Sciatic nerve (tissue), 2 donors: ENCODE results near the gene LPCAT1. TPM values are rescaled to one million over a fixed set of nuclear protein-coding genes. Genes with fewer than 3 reads are reported as not detected.

Experiments used
- ATAC-seq: fragments of 200-7000 bp; cut with Tn5 transposase; one replicate; pipeline ENCODE4 v1.9.1; 2020; ENCODE audit warnings: mild to moderate bottlenecking, moderate library complexity
- DNase-seq: peaks from one replicate; pipeline ENCODE4 v3.0.0-alpha.2; 2020; ENCODE audit warnings: low spot score
- intact Hi-C: fragments of 100-400 bp; cut with DNase I; formaldehyde crosslinking; loops from one replicate; pipeline ENCODE4 v1.14.2; 2022
- microRNA-seq: library from miRNA; unstranded; fragments of <30 nt; microRNA quantifications from one replicate; pipeline ENCODE4 v1.2.0, GENCODE V29; 2020
- total RNA-seq: library from RNA; stranded (reverse); fragmentation: NEBNext Ultra II Directional; extraction: Animal tissue kit (Norgen Biotek cat#: 25700); gene quantifications from one replicate; pipeline ENCODE4 v1.2.1, GENCODE V29; 2021
- donor health status: DM: no; HTN: no; CAD: no.
- donor health status: DM: no; HTN: no; CAD: no.

Gene LPCAT1
- total RNA-seq, 1 donor from 2014 or later: 44.4 TPM

- intact Hi-C loops: no loop called here
- ATAC-seq (no peak), DNase-seq (no peak)
Observed at GRCh38 chr5:1413211-1413610, 110.5 kb downstream of the LPCAT1 start.

GRCh38 chr5:1412621-1413020, 111.1 kb downstream of the LPCAT1 start:
- ATAC-seq (no peak), DNase-seq (no peak)
- intact Hi-C loops: no loop called here

DNA sequence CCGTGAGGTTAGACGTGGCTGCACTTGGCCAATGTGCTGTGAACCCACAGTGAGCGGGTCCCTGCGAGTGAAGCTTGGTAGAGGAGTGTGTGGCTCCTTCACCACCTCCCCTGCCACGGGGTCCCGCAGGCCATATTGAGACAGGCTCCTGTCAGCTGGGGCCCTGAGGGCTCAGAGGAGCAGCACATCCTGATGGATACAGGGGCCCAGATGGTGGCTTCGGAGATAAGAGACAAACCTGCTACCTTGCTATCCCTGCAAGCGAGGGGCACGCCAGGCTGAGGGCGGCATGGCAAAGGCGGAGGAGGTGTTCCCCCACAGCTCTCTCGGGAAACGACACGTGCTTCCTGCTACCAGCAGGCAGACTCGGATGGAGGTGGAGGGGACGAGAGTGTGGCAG, 111.6 kb downstream of the LPCAT1 start:
- intact Hi-C loops: no loop called here
- no peak for DNase-seq
- no peak for ATAC-seq

Small RNAs within 50 kb of the gene (microRNA-seq; reads per million reads assigned to microRNA genes)
- not detected for gene MIR6075

Other genes starting within 250 kb of the LPCAT1 start
- gene TERT, start 228.9 kb downstream of the LPCAT1 start, total RNA-seq: 0.85 TPM
- 56.3 TPM for gene CLPTM1L, start 178.9 kb downstream of the LPCAT1 start, total RNA-seq
- not detected for gene SLC6A3, start 78.5 kb downstream of the LPCAT1 start, total RNA-seq